Left lobe of liver (tissue), 2 donors: ENCODE data around the gene SMOC2. TPM values are rescaled to one million over a fixed set of nuclear protein-coding genes. Genes with fewer than 3 reads are reported as not detected.
"Not testable (repeated sequence)": the region's sequence is repeated elsewhere in the genome, so short reads cannot be mapped to it uniquely, and the experiment has no call there.

Experiments used
- ATAC-seq: fragments of 200-7000 bp; cut with Tn5 transposase; one replicate; pipeline ENCODE4 v1.9.1; 2020; ENCODE audit warnings: mild to moderate bottlenecking, moderate library complexity
- DNase-seq: peaks from one replicate; pipeline ENCODE4 v3.0.0-alpha.2; 2020; ENCODE audit warnings: low spot score
- total RNA-seq: library from RNA; stranded (reverse); gene quantifications from one replicate; pipeline ENCODE4 v1.2.1, GENCODE V29; 2021
- donor health status: DM: no; HTN: no; CAD: no; lungs with moderate emphysema.
- donor health status: DM: no; HTN: yes; CAD: no.

SMOC2 gene
- total RNA-seq, 1 donor from 2014 or later, result 0.68 TPM

DNA sequence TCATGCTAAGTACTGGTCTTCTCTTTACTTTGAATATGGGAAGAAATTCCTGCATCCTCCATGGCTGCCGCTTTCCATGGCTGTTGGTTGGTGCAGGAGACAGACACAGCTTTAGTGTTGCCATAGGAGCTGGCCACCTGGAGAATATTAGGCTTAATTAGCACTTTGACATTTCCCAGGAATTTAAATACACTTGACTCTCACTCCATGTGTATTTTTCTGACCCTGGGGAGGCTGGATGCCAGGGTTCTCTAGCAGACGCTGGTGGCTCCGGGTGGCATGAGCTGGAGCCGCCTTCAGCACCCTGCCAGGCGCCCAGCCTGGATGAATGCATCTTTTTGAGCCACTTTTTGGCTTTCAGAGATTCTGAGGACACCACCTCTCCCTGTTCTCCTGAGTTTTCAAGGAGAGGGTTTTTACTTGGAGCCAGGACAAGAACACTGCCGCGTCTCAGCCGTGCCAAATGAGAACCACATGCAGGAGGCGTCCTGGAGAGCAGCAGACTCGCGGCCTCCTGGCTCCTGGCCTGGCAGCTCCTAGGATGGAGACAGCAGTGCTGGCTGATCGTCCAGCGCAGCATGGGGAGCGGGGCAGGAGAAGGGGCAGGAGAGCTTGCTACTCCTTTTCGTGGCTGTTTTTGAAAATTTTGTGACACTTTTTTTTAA lies 258.8 kb downstream of the SMOC2 start:
- DNase-seq, result no peak
- no peak for ATAC-seq

DNA sequence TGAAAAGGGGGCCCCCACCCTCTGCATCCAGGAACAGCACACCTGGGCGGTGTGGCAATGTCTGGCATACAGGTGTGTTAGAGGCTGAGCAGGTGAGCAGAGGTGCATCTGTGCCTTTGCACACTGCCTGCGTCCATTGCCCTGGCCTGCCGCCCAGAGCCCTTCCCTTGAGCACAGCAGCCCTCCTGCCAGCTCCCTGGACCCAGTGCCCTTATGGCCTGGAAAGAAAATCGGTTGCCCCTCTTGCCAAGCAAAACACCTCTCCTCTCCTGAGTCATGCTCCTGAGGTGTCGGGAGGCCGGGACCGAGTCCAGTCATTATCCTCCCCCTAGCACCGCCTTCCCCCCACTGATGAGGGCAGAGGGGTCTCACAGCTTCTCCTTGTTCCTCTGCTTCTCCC lies 259.9 kb downstream of the SMOC2 start:
- ATAC-seq (no peak), DNase-seq (no peak)

DNA sequence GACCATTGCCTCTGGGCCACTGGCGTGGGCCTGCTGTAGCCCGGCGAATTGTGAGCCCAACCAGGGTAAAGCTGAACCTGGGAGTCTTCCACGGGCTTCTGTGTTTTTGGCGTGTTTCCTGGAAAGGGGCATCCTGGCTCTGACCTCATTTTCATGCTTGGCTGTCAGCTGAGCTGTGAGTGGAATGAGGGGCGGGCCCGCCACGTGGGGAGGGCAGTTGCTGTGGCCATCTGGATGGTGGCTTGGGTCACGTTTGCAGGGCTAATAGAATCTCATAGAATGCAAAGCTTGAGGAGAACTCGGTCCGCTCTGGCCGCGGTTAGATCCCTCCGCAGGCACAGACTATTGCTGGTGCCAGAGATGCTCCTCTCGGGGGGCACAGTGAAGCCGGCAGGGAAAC lies 263.0 kb downstream of the SMOC2 start:
- ATAC-seq (no peak), DNase-seq (no peak)

DNA sequence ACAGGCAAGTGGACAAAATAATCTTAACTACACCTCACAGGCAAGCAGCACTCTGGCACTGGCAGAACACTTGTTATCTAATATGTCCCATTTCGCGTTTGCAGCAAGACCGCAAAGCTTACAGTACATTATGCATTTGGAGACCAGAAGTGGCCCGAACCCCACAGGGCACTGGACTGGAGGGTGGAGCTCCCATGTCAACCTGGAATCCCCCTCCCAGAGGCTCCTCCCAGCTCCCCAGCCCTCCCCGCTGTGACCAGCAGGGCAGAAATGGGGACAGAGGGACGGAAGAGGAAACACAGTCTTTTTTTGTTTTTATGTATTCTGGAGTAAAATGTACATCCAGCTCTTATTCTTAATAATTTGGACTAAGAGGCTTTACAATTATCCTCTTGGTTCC lies 263.7 kb downstream of the SMOC2 start:
- ATAC-seq, result no peak

DNA sequence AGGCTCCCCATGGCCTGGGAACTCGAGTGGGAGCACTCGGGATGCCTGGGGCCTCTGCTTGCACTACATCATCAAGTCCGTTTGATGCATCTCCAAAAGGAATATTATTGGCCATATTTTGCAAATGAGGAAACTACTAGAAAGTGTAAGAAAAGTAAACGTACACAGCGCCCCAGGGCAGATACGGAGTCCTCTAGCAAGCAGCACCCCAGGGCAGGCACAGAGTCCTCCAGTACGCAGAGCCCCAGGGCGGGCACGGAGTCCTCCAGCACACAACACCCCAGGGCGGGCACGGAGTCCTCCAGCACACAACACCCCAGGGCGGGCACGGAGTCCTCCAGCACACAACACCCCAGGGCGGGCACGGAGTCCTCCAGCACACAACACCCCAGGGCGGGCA lies 264.3 kb downstream of the SMOC2 start:
- ATAC-seq, DNase-seq: not testable (repeated sequence)

More for the DNA sequence above, 263.7 kb downstream of the SMOC2 start:
- no peak for DNase-seq

DNA sequence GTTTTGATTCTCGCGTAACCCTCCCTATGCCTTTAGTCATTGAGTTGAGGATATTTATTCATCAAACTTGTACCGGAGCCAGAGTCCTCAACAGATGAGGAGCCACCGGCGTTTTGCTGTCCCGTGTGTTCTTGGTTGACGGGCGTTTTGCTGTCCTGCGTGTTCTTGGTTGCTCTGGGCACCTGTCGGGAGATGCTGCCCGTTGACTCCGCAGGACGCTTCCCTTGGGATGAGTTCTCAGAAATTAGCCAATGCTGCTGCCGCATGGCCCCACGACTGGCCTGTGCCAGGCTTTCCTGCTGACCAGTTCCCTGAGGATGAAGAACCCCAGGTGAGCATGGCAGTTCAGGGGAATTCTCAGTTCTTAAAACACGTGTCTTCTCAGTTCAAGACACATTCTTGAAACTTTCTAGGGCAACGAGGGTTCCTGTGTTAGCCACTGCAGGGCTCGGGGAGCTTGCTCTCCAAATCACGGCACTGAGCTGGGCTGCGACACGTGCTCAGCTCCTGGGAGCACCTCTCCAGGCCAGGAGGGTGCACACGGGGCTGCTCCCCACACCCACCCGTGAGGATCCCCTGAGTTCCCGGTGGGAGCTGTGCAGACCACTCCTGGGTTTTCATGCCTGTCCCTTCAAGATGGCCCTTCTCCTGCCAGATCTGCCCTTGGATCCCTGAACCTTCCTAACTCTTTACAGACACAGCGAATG lies 265.6 kb downstream of the SMOC2 start:
- ATAC-seq (no peak), DNase-seq (no peak)

DNA sequence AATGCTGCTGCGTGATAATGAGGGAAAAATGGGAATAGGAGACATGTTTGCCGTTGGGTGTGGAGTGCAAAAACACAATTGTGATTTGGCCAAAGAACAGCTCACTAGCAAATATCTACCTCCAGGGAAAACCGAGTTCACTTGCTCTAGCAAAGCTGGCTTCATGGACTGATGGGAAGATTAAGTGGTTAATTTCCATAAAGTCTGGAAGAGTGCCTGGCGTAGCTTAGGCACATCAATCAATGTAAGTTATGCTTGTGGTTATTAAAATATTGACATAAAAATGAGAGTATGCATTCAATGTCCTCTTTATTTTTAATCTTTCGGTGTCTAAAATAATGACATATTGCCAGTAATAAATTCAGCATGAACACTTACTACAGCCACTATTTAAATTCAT lies 267.5 kb downstream of the SMOC2 start:
- ATAC-seq, result no peak

DNA sequence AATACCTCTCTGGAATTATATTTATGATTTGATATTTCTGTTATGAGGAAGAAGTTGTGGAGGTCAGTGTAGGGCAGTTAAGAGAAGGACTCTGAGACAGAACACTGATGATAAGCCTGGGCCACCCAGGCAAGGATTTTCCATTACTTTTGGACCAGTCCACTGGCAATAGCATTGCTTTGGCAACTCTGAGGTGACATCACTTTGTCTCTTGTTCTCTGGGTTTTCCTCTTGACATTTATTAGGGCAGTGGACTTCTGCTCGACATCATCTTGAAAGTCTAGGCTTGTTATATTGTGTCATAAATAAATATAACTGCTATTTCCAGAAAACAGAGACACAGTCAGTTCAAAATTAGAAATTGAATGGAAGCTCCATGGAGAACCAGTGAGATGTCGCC lies 268.0 kb downstream of the SMOC2 start:
- DNase-seq (no peak), ATAC-seq (no peak)

More for the DNA sequence above, 267.5 kb downstream of the SMOC2 start:
- no peak for DNase-seq

DNA sequence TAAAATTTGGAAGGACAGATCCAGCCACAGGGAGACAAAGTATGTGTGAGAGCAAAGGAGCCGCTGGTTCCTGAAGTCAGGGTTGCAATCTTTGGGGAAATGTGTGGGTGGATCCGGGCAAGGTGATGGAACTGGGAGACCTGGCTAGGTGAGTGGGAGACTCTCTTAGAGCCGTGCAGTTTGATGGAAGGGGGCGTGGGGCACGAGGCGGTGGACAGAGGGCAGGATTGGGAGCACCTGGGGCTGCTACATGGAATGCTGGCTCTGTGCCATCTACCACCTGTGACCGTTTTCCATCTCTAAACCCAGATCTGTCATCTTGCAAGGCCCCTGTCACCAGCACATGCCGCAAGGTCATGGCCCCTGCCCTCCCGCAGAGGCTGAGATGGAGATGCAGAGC lies 268.4 kb downstream of the SMOC2 start:
- no peak for ATAC-seq

DNA sequence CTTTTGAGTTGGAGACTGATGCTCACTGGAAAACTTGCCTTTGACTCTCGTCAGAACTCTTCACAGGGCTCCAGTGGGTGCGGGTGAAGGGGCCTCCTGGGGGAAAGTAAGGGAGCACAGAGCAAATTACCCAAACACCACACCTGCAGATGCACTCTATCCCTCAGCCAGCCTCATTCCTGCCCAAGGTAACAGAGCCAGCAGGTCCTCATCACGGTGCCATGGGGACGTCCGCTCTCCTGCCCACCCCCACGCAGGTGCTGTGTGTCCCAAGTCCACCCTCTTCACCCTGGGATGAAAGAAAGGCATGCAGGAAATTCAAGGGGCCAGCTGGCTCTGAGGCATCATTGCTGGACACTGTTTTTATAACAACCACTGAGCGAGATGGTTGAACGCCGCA lies 269.0 kb downstream of the SMOC2 start:
- DNase-seq (no peak), ATAC-seq (no peak)

More for the DNA sequence above, 268.4 kb downstream of the SMOC2 start:
- DNase-seq, result no peak

DNA sequence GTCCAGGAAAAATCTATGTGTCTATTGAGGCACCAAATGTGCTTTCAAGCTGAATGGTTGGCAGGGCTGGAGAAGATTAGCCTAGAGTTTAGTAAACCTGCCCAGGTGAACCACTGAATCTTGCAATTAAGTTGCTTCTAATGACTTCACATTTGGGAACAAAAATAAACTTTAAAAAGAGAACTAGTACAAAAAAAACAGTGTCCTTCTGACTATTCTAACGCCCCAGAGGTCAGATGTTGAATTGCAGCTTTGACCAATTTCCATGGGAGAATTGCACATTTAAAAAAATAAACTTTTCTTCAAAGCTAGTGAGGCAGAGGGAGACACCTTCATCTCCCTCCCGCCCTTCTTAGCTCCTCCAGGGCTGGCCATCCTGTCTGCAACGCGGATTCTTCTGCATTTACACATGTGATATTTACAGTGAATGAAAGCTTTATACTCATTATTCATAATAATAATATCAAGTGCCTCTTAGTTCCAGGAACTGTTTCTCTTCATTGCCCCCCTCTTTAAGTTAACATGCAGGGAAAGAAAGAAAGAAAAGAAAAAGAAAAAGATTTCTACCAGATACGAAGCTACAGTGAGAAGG lies 270.2 kb downstream of the SMOC2 start:
- peak; percentile 32 for ATAC-seq
- no peak for DNase-seq

DNA sequence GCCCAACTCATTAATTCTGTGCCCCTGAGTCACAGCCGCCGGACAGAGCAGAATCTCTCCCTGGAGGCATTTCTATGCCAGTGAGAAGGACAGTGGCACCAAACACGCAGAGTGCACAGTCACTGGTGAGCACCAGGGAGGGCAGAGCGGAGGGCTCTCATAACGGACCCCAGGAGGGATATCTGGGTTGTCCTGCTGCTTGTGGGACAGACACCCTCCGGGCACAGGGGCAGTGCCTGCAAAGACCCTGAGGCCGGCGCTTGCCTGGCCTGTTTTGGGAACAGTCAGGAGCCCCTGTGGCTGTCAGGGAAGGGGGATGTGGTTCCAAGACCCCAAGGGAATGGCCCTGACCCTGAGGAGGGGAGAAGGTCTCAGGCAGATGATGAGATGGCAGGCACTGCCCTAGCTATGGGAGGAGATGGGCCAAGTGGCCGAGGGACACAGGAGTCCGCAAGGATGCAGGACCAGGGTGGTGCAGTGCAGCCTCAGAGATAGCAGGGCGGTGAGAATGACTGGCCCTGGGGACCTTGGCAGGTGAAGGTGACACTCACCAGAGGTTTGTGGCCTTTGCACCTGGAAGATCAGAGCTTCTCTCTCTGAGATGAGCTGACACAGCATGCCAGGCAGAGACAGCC lies 270.8 kb downstream of the SMOC2 start:
- DNase-seq, result no peak

DNA sequence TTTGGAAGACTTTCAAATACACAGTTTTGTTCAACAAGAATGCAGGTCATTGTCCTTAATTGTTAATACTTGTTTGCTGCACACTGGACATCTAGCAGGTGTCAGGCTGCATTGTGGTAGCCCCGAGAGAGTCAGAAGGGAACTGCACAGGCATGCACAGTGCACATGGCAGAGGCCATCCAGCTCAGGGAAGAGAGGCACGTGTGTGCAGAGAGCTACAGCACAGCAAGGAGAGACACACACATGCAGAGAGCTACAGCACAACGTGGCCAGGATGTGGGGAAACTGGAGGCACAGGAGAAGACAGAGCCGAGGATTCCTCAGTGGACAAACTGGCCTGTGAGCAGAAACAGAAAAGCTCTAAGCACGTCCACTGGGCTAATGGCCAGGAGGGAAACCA lies 272.0 kb downstream of the SMOC2 start:
- DNase-seq (no peak), ATAC-seq (no peak)

More for the DNA sequence above, 270.8 kb downstream of the SMOC2 start:
- no peak for ATAC-seq

DNA sequence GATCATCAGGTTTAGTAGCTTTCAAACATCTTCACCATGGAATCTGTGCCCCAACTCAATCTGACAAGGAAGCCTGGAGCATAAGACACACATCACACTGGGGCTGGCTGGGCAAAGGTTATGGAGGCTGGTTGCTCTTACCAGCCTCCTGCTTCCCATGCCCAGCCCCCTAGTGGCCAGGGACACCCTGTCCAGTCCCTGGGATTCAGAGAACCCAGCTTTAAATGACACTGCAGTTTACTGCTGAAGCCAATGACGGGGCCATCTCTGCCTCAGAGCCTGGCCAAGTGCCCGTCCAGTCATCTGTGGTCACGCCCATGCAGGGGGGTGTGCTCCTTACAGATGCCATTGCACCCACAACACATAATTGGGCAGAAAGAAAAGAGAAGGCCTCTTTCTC lies 272.9 kb downstream of the SMOC2 start:
- no peak for DNase-seq
- peak; percentile 84 for ATAC-seq

DNA sequence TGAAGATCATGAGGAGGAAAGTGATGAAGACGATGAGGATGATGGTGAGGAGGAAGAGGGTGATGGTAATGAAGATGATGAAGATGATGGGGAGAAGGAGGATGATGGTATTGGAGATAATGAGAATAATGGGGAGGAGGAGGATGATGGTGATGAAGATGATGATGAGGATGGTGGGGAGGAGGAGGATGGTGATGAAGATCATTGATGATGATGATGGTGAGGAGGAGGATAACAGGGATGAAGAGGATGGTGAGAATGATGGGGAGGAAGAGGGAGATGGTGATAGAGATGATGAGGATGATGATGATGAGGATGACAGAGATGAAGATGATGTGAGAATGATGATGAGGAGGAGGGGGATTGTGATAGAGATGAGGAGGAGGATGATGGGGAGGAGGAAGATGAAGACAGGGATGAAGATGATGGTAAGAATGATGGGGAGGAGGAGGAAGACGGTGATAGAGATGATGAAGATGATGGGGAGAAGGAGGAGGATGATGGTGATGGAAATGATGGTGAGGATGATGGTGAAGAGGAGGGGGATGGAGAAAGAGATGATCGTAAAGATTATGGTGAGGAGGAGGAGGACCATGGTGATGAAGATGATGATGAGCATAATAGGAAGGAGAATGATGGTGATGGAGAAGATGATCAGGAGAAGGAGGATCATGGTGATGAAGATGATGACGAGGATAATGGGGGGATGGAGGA lies 273.7 kb downstream of the SMOC2 start:
- ATAC-seq (no peak), DNase-seq (no peak)

DNA sequence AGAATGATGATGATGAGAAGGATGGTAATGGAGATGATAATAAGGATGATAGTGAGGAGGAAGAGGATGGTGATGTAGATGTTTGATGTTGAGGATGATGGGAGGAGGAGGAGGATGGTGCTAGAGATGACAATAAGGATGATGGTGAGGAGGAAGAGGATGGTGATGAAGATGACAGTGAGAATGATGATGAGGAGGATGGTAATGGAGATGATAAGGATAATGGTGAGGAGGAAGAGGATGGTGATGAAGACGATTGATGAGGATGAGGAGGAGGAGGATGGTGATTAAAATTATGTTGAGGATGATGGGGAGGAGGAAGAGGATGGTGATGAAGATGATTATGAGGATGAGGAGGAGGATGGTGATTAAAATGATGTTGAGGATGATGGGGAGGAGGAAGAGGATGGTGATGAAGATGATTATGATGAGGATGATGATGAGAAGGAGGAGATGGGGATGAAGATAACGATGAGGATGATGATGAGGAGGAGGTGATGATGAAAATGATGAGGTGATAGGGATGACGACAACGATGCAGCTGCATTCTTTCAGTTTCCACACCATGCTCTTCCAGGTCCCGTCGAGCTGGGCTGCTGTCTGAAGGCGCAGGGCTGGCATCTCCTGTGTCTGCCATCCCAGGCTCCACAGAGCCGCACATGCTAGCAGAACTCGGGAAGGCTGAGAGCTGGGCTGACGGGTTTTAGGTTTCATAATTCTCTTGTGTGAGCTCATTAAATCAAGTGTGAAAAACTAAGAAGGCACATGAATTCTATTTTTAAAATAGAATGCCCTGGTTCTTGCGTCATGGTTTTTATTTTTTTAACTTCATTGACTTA lies 274.9 kb downstream of the SMOC2 start:
- DNase-seq, result no peak
- ATAC-seq, result no peak

DNA sequence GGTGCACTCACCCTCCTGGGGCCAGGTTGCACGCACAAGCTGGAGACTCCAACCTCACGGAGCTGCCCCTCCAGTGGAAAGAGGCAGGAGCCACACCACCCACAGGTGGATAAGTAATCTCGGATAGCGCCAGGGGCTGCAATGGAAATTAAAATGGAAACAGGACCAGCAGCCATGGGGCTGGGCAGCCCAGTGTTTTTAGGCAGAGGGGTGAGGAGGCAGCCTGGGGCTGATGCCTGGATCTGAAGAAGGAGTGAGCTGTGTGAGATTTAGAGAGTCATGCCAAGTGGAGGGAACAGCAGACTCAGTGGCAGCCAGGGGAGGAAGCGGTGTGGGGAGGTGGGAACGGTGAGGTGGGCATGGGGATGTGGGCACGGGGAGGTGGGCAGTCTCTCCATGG lies 275.6 kb downstream of the SMOC2 start:
- DNase-seq (no peak), ATAC-seq (no peak)

DNA sequence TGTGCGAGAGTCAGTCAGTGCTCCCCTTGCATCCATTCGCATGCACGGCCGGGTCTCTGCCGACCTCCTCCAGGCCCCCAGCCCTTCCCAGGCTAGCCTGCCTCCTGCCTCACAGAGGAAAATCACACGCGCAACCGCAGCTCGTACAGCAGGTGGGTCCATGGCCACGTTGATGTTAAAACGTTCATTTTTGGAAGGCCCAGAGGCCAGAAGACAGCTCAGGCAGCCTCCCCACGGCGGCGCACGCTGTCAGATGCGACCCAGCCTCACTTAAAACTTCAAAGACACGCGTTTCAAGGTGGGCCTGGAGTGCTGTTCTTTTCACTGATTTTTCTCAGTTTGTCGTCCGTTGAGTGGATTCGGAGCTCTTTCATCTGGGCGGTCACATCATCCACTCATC lies 276.5 kb downstream of the SMOC2 start:
- ATAC-seq (no peak), DNase-seq (no peak)
